HL-60 (cell line): ENCODE results near the gene CDYL.

Experiments used
- DNase-seq, 2 experiments: peaks; one replicate each; pipeline ENCODE4 v3.0.0-alpha.2; 2010 to 2020; ENCODE audit warnings: low read depth in 1 of 2, low spot score in 1 of 2
- H3K27ac ChIP-seq: fragments of 250-450 bp; sonication (Bioruptor Pico); replicated peaks from 2 replicates; pipeline ENCODE4 v1.5.1; 2020; ENCODE audit warnings: mild to moderate bottlenecking, moderate library complexity
- H3K27me3 ChIP-seq: fragments of 250-450 bp; sonication (Bioruptor Pico); 2 replicates; pipeline ENCODE4 v1.5.1; 2021; ENCODE audit warnings: mild to moderate bottlenecking, moderate library complexity; ENCODE audit not compliant: insufficient read depth, poor library complexity, severe bottlenecking
- H3K4me3 ChIP-seq: replicated peaks from 2 replicates; pipeline ENCODE4 v1.5.1; 2011; ENCODE audit warnings: mild to moderate bottlenecking, control low read depth, low read length; ENCODE audit not compliant: insufficient read depth
- CTCF ChIP-seq: IDR thresholded peaks from one replicate; pipeline ENCODE4 v1.5.1; 2011; ENCODE audit warnings: low read length, control low read depth, inconsistent platforms; ENCODE audit not compliant: insufficient read depth
- GABPA ChIP-seq: IDR thresholded peaks from 2 replicates; pipeline ENCODE4 v1.6.1; 2012; ENCODE audit warnings: low read depth
- POLR2AphosphoS5 ChIP-seq: IDR thresholded peaks from 2 replicates; pipeline ENCODE4 v1.6.1; 2012; ENCODE audit warnings: low read depth
- REST ChIP-seq: IDR thresholded peaks from 2 replicates; pipeline ENCODE4 v1.6.1; 2012; ENCODE audit warnings: low read depth; ENCODE audit not compliant: insufficient replicate concordance
- SPI1 ChIP-seq: IDR thresholded peaks from 2 replicates; pipeline ENCODE4 v1.6.1; 2012; ENCODE audit warnings: low read depth, mild to moderate bottlenecking, borderline replicate concordance

Gene CDYL

DNA sequence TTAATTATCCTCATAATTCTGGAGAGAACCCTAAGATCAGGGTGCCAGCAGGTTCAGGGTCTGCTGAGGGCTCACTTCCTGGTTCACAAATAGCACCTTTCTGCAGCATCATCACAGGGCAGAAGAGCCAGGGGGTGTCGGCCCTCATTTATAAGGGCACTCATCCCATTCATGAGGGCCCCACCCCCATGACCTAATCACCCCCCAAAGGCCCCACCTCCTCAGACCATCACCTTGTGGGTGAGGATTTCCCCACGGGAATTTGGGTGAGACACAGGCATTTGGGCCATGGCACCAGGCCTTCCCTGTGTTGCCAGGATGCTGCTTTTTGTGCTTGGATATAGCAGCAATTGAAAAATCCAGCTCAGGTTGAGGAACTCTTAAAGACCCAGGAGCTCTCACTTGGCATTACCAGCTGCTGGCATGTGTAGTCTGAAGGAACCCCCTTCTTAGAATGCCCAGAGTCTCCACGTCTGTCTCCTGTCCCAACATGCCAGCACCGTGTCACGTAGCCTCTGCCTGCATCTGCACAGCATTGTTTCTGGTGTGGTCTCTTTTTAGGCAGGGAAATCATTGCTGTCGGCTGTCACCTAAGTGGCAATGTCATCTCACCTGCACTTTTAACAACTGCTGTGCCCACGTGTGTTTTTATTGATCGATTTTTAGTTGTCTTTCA, 156.2 kb downstream of the CDYL start:
- TF ChIP-seq CTCF (no peak), GABPA (no peak), REST (no peak), SPI1 (no peak), POLR2AphosphoS5 (no peak)
- no peak overlapping the region for H3K4me3 ChIP-seq
- H3K27ac ChIP-seq, result no peak overlapping the region
- H3K27me3 ChIP-seq, result no peaks in the 10 kb centered on the region
- DNase-seq, result no peak

DNA sequence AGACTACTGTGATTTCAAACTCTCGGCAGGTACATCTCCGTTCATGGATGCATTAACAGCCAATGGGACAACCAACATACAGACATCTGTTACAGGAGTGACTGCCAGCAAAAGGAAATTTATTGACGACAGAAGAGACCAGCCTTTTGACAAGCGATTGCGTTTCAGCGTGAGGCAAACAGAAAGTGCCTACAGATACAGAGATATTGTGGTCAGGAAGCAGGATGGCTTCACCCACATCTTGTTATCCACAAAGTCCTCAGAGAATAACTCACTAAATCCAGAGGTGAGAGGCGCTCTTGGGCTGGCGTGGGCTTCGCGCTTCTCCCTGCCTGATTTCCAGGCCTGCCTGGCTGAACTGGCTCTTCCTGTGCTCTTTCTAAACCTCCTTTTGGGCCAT, 159.3 kb downstream of the CDYL start:
- H3K4me3 ChIP-seq, result no peak overlapping the region
- no peak for DNase-seq
- H3K27ac ChIP-seq, result no peak overlapping the region
- TF ChIP-seq SPI1, result no peak
- H3K27me3 ChIP-seq, result no peaks in the 10 kb centered on the region

DNA sequence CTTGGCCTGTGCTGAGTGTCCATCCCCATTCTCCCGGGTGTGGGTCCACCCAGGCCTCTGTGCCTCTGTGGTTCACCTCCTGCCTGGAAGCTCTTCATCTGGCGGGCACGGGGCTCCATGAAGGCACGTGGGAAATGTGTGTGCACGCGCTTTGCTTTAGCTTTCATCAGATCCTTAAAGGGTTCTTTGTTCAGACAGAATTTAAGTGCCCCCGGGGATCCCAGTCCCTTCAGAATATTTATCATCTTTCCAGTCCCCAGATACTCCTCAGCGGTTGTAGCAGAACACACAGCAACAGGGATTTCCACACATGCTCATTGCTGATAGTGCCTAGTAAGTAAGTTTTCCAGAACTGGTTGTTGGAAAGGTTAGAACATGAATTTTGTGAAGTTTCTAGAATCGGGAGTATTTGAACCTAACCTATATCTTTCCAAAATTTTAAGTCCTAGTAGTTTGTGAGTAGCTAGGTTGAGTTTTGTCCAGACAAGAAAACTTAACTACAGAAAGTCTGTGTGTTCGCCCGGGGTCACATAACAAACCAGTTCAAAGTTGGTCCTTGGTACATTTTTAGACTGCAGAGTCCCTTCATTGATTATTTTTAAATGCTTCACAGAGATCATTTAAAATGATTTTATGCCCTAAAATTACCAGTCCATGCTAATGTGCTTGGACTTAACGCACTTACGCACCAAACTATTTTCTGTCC, 159.9 kb downstream of the CDYL start:
- no peak for DNase-seq
- Histone ChIP-seq H3K27ac (no peak overlapping the region), H3K27me3 (no peaks in the 10 kb centered on the region), H3K4me3 (no peak overlapping the region)
- TF ChIP-seq CTCF (no peak), GABPA (no peak), SPI1 (no peak), POLR2AphosphoS5 (no peak), REST (no peak)

GRCh38 chr6:4936681-4937041, 160.5 kb downstream of the CDYL start:
- Histone ChIP-seq H3K27me3 (no peaks in the 10 kb centered on the region), H3K4me3 (no peak overlapping the region), H3K27ac (no peak overlapping the region)
- TF ChIP-seq POLR2AphosphoS5, result no peak
- peak; percentile 65 for TF ChIP-seq CTCF
- DNase-seq, result peak; percentile 15 to 30
